Vein endothelial cell (primary cell): ENCODE results near the gene ANXA2. TPM values are rescaled to one million over a fixed set of nuclear protein-coding genes. Genes with fewer than 3 reads are reported as not detected.

Source experiments
- small RNA-seq: library from RNA; depleted of rRNA; stranded (forward); fragments of <200 nt; gene quantifications from one replicate; pipeline ENCODE3, GENCODE V24; 2012
- total RNA-seq: library from RNA; depleted of rRNA; stranded (reverse); fragments of >200 nt; gene quantifications from 2 replicates; pipeline ENCODE4 v1.2.3, GENCODE V29; 2012

The ANXA2 gene
- total RNA-seq = 3,847 and 4,270 TPM in 2 replicates

GRCh38 chr15:60397772-60398445 is at the start of gene ANXA2:
ANXA2 (minus strand) TSS chr15:60397986; CDS start chr15:60386075, 11,911 bp downstream.

Small RNAs within 50 kb of the gene (small RNA-seq; reads per million reads assigned to genes)
- gene AC087385.3 = not detected

Other genes starting within 250 kb of the ANXA2 start
- gene ICE2, start 81.2 kb upstream of the ANXA2 start, total RNA-seq = 25.8 and 39.5 TPM in 2 replicates